Thoracic aorta (tissue), 2 donors: ENCODE data around the gene CAPN7. TPM values are rescaled to one million over a fixed set of nuclear protein-coding genes. Genes with fewer than 3 reads are reported as not detected.

Source experiments
- ATAC-seq: fragments of 150-250 bp; one replicate; pipeline ENCODE4 v1.8.0; 2017; ENCODE audit warnings: low read depth; ENCODE audit not compliant: insufficient number of reproducible peaks, low FRiP score
- DNase-seq: peaks from one replicate; pipeline ENCODE4 v3.0.0-alpha.2; 2020; ENCODE audit warnings: low spot score
- H3K27ac ChIP-seq, 2 donors: fragments of 200-600 bp; sonication (generic); 1 replicate in 1 of 2; 2 replicates in 1 of 2; pipeline ENCODE4 v1.5.1; 2016; ENCODE audit warnings: mild to moderate bottlenecking in 2 of 2, moderate library complexity in 2 of 2
- H3K27me3 ChIP-seq: fragments of 200-600 bp; sonication (generic); replicated peaks from 2 replicates; pipeline ENCODE4 v1.6.0; 2016; ENCODE audit warnings: mild to moderate bottlenecking; ENCODE audit not compliant: insufficient read depth
- H3K36me3 ChIP-seq: fragments of 200-600 bp; sonication (generic); one replicate; pipeline ENCODE4 v1.5.1; 2016
- H3K4me1 ChIP-seq, 2 donors: fragments of 200-600 bp; sonication (generic); 1 replicate in 1 of 2; 2 replicates in 1 of 2; pipeline versions ENCODE4 v1.5.1 to v1.6.0; 2016; ENCODE audit warnings: low read depth in 2 of 2, mild to moderate bottlenecking in 1 of 2; ENCODE audit not compliant: control insufficient read depth in 1 of 2
- H3K4me3 ChIP-seq: fragments of 200-600 bp; sonication (generic); 2 replicates; pipeline ENCODE4 v1.5.1; 2016; ENCODE audit warnings: mild to moderate bottlenecking
- H3K9me3 ChIP-seq: fragments of 200-600 bp; sonication (generic); 2 replicates; pipeline ENCODE4 v1.5.1; 2016
- CTCF ChIP-seq: fragments of 200-600 bp; sonication (generic); IDR thresholded peaks from one replicate; pipeline ENCODE4 v1.5.1; 2019; ENCODE audit warnings: antibody characterized with exemption
- total RNA-seq, 2 donors: library from RNA; depleted of rRNA; stranded (reverse); fragments of >200 nt; gene quantifications; one replicate each; pipeline versions ENCODE4 v1.1.0 to v1.2.3, GENCODE V29; 2016

CAPN7 gene
- total RNA-seq, 2 donors from 2014 or later = 40.1 to 73.8 TPM

GRCh38 chr3:15175605-15176004 is 30.4 kb upstream of the CAPN7 start:
- no peak overlapping the region for H3K27ac ChIP-seq
- no peak for ATAC-seq
- no peak overlapping the region for H3K4me3 ChIP-seq
- no peak for DNase-seq
- TF ChIP-seq CTCF = no peak
- H3K27me3 ChIP-seq = no peaks in the 10 kb centered on the region
- no peaks in the 10 kb centered on the region for H3K9me3 ChIP-seq
- no peaks in the 10 kb centered on the region for H3K36me3 ChIP-seq
- no peaks in the 10 kb centered on the region for H3K4me1 ChIP-seq

GRCh38 chr3:15180042-15180611 is 25.9 kb upstream of the CAPN7 start:
- Histone ChIP-seq H3K36me3 (no peaks in the 10 kb centered on the region), H3K27ac (no peak overlapping the region), H3K4me3 (no peak overlapping the region), H3K4me1 (no peaks in the 10 kb centered on the region), H3K27me3 (no peaks in the 10 kb centered on the region), H3K9me3 (no peaks in the 10 kb centered on the region)
- ATAC-seq (no peak), DNase-seq (no peak)
- no peak for TF ChIP-seq CTCF

DNA sequence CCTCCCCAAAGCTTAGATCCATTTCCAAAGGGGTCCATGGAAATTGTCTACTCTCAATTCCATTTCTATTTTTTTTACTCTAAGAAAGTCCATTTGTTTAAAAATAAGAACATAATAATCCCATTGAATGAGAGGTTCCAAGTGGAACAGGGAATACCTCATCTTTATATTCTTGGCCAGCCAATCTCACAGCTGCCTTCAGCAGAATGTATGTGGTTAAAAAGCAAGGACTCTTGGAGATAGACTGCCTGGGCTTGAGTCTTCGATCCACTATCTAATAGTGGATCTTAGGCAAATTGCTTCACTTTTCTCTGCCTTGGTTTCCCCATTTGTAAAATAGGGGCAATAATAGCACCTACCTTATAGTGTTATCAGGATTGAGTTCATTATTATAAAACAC is 24.5 kb upstream of the CAPN7 start:
- Histone ChIP-seq H3K4me3 (no peak overlapping the region), H3K27me3 (no peaks in the 10 kb centered on the region), H3K4me1 (no peaks in the 10 kb centered on the region), H3K9me3 (no peaks in the 10 kb centered on the region), H3K36me3 (no peaks in the 10 kb centered on the region), H3K27ac (no peak overlapping the region)
- no peak for DNase-seq
- ATAC-seq = no peak
- TF ChIP-seq CTCF = no peak

DNA sequence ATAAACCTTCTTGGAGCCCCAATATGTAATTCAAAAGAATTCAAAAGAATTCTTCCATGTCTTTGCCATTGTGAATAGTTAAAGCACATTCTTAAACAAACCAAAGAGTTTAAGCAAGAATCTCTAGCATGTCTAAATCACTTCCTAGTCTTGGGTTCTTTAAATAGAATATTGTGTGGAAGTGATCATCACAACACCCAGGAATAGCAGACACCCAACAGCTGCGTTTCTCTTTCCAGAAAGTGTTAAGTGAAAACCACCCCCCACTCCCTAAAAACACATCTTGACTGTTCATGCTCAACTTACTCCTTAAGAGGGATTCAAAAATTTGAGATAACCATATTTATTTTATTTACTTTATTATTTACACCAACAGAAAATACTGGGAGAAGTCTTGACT is 24.1 kb upstream of the CAPN7 start:
- no peak for TF ChIP-seq CTCF

GRCh38 chr3:15183011-15183410 is 23.0 kb upstream of the CAPN7 start:
- H3K27me3 ChIP-seq = no peaks in the 10 kb centered on the region
- no peaks in the 10 kb centered on the region for H3K4me1 ChIP-seq
- ATAC-seq (no peak), DNase-seq (no peak)
- no peak for TF ChIP-seq CTCF
- H3K4me3 ChIP-seq = no peak overlapping the region
- H3K36me3 ChIP-seq = no peaks in the 10 kb centered on the region
- no peaks in the 10 kb centered on the region for H3K9me3 ChIP-seq
- H3K27ac ChIP-seq = no peak overlapping the region

More for the DNA sequence above, 24.1 kb upstream of the CAPN7 start:
- H3K36me3 ChIP-seq = no peaks in the 10 kb centered on the region
- DNase-seq (no peak), ATAC-seq (no peak)
- H3K27me3 ChIP-seq = no peaks in the 10 kb centered on the region
- no peak overlapping the region for H3K27ac ChIP-seq
- no peak overlapping the region for H3K4me3 ChIP-seq
- no peaks in the 10 kb centered on the region for H3K9me3 ChIP-seq
- H3K4me1 ChIP-seq = no peaks in the 10 kb centered on the region
